ENCODE measurements around the gene CDK18. TPM values are rescaled to one million over a fixed set of nuclear protein-coding genes. Genes with fewer than 3 reads are reported as not detected.

The CDK18 gene
- total RNA-seq, 1 experiment from 2014 or later, result 38.5 TPM

GRCh38 chr1:205494115-205494514 is 10.4 kb upstream of the CDK18 start:
- Histone ChIP-seq H3K23me2 (ENCODE audit: insufficient read length, low read depth, low read length, poor library complexity, severe bottlenecking) (no peaks in the 10 kb centered on the region), H2BK12ac (ENCODE audit: insufficient read length, low read depth, low read length) (no peak overlapping the region), H2BK5ac (ENCODE audit: insufficient read length, low read length) (no peak overlapping the region), H4K20me1 (ENCODE audit: control insufficient read depth, insufficient read depth, insufficient read length) (no peaks in the 10 kb centered on the region), H3K18ac (ENCODE audit: insufficient read length, low read depth, low read length) (no peak overlapping the region), H3K14ac (ENCODE audit: insufficient read depth, low read length) (no peak overlapping the region), H2BK120ac (ENCODE audit: low read depth, low read length, poor library complexity, severe bottlenecking) (no peak overlapping the region), H3K27me3 (ENCODE audit: insufficient read depth, low read length) (no peaks in the 10 kb centered on the region; the same call in 1 of the 2 replicates), H4K8ac (replicated peaks; ENCODE audit: insufficient read length, low read depth, low read length) (no peak overlapping the region), H3K9ac (ENCODE audit: extremely low read depth, insufficient read length, low read length) (no peak overlapping the region), H3K79me1 (ENCODE audit: insufficient read depth, low read depth, low read length, poor library complexity, severe bottlenecking) (no peaks in the 10 kb centered on the region), H3K4me2 (ENCODE audit: insufficient read depth, insufficient read length, low read length) (no peak overlapping the region), H2BK20ac (ENCODE audit: low read depth, low read length, poor library complexity, severe bottlenecking) (no peak overlapping the region), H3T11ph (ENCODE audit: low read length) (no peak overlapping the region), H2BK15ac (ENCODE audit: low read depth, low read length) (no peak overlapping the region), H2AK5ac (ENCODE audit: insufficient read length, low read length) (no peak overlapping the region), H3K27ac (ENCODE audit: insufficient read length, low read depth, low read length) (no peak overlapping the region), H3K23ac (ENCODE audit: insufficient read length, low read depth, low read length) (no peak overlapping the region), H4K5ac (ENCODE audit: insufficient read length, low read depth, low read length) (no peak overlapping the region), H2AFZ (ENCODE audit: low read length) (no peak overlapping the region), H3K9me3 (ENCODE audit: control insufficient read depth, low read depth, low read length) (no peaks in the 10 kb centered on the region), H3K4me1 (ENCODE audit: insufficient read depth, low read length) (peaks cover 4% of the 10 kb centered on the region; the same call in 1 of the 2 replicates), H3K56ac (ENCODE audit: insufficient read length, low read depth, low read length) (no peak overlapping the region), H3K4ac (ENCODE audit: low read depth, low read length) (no peak overlapping the region), H3K79me2 (ENCODE audit: insufficient read depth, low read length) (no peaks in the 10 kb centered on the region), H4K91ac (ENCODE audit: insufficient read length, low read depth, low read length) (no peak overlapping the region)
- peaks cover 26% of the 10 kb centered on the region for H3K27me3 Mint-ChIP-seq (ENCODE audit: low read depth)
- TF ChIP-seq, protein P1, sequence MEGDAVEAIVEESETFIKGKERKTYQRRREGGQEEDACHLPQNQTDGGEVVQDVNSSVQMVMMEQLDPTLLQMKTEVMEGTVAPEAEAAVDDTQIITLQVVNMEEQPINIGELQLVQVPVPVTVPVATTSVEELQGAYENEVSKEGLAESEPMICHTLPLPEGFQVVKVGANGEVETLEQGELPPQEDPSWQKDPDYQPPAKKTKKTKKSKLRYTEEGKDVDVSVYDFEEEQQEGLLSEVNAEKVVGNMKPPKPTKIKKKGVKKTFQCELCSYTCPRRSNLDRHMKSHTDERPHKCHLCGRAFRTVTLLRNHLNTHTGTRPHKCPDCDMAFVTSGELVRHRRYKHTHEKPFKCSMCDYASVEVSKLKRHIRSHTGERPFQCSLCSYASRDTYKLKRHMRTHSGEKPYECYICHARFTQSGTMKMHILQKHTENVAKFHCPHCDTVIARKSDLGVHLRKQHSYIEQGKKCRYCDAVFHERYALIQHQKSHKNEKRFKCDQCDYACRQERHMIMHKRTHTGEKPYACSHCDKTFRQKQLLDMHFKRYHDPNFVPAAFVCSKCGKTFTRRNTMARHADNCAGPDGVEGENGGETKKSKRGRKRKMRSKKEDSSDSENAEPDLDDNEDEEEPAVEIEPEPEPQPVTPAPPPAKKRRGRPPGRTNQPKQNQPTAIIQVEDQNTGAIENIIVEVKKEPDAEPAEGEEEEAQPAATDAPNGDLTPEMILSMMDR (conservative IDR thresholded peaks at IDR 0.05), result 0 out of 3 replicates have a peak, but pooled peaks have one; percentile 12
- H3K27ac Mint-ChIP-seq, result no peak overlapping the region
- H3K9me3 Mint-ChIP-seq, result no peaks in the 10 kb centered on the region
- WGBS (ENCODE audit: extremely low coverage, insufficient read length, low lambda C conversion rate), result no CpG with 5 or more reads among the region's 4 CpGs
- H3K4me1 Mint-ChIP-seq, result peaks cover 38 to 48% of the 10 kb centered on the region in 2 experiments
- no peak for DNase-seq
- no peak overlapping the region for H3K4me3 Mint-ChIP-seq
- H3K36me3 Mint-ChIP-seq (ENCODE audit: insufficient read depth in 1 of 3, low read depth in 3 of 3), result peaks cover 0 to 2% (median 0%) of the 10 kb centered on the region in 3 experiments; a peak in 1 of 7 replicates
